A673 (cell line): ENCODE measurements around the gene KCTD2.

Experiments used
- CTCF ChIP-seq: fragments of 300-800, 200-600 bp; sonication (generic); conservative IDR thresholded peaks from 2 replicates; pipeline ENCODE4 v1.5.1; 2017; ENCODE audit warnings: low read depth, mild to moderate bottlenecking, antibody characterized with exemption, low read length, moderate library complexity, mixed read lengths
- EZH2 ChIP-seq: fragments of 200-600 bp; sonication (generic); IDR thresholded peaks from 2 replicates; pipeline ENCODE4 v1.6.1; 2017; ENCODE audit warnings: borderline replicate concordance, low read depth, mild to moderate bottlenecking, mixed read lengths, antibody characterized with exemption, low read length; ENCODE audit not compliant: poor library complexity, severe bottlenecking

DNA sequence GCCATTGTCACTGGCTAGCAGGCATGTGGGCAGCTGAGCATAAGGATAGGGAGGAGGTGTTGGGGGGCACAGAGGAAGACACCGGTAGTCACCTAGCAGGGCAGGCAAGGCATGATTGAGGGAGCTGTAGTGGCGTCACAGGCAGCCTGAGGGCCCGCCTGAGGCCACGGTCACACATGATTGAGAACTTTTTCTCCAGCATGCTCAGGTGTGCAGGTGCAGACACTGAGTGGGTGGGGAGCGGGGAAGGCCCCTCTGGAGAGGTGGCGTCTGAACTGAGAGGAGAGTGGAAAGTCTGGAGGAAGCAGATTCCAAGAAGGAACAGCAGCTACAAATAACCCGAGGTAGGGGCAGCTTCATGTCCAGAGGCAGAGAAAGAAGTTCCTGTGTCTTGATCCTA, 51.8 kb downstream of the KCTD2 start:
- TF ChIP-seq CTCF (no peak), EZH2 (no peak)
